ENCODE results near the gene ATAD3A.
"Not testable (repeated sequence)": the region's sequence is repeated elsewhere in the genome, so short reads cannot be mapped to it uniquely, and the experiment has no call there.

DNA sequence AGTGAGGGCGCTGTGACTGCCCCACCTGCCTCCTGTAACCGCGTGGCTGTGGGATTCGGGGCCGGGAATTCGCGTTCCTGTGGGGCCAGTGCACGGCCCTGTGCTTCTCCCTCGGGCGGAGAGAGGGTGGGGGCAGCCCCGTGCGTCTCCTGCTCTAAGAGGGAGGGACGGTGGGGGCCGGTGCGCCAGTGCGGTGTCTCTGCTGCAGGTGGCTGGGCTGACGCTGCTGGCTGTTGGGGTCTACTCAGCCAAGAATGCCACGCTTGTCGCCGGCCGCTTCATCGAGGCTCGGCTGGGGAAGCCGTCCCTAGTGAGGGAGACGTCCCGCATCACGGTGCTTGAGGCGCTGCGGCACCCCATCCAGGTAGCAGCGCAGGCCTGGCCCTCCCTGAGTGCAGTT is 10.6 kb downstream of the ATAD3A start:
- not testable (repeated sequence) for TF ChIP-seq RFX5 (IDR thresholded peaks at IDR 0.05; ENCODE audit: low read depth, low read length); RAD21 (IDR thresholded peaks at IDR 0.05; ENCODE audit: low read length); POLR2A (IDR thresholded peaks at IDR 0.05; ENCODE audit: low read depth, low read length); MXI1 (IDR thresholded peaks at IDR 0.05; ENCODE audit: borderline replicate concordance, low read depth, low read length); FOS (IDR thresholded peaks at IDR 0.05; ENCODE audit: low read depth, low read length); CHD1 (IDR thresholded peaks at IDR 0.05; ENCODE audit: low read depth, low read length); BHLHE40 (IDR thresholded peaks at IDR 0.05; ENCODE audit: low read depth, low read length); SMC3 (IDR thresholded peaks at IDR 0.05; ENCODE audit: low read depth, low read length); RCOR1 (IDR thresholded peaks at IDR 0.05; ENCODE audit: insufficient replicate concordance, low read length); CEBPB (IDR thresholded peaks at IDR 0.05; ENCODE audit: low read depth, low read length); MAFK (IDR thresholded peaks at IDR 0.05; ENCODE audit: low read depth, low read length)
- TF ChIP-seq, protein P1, sequence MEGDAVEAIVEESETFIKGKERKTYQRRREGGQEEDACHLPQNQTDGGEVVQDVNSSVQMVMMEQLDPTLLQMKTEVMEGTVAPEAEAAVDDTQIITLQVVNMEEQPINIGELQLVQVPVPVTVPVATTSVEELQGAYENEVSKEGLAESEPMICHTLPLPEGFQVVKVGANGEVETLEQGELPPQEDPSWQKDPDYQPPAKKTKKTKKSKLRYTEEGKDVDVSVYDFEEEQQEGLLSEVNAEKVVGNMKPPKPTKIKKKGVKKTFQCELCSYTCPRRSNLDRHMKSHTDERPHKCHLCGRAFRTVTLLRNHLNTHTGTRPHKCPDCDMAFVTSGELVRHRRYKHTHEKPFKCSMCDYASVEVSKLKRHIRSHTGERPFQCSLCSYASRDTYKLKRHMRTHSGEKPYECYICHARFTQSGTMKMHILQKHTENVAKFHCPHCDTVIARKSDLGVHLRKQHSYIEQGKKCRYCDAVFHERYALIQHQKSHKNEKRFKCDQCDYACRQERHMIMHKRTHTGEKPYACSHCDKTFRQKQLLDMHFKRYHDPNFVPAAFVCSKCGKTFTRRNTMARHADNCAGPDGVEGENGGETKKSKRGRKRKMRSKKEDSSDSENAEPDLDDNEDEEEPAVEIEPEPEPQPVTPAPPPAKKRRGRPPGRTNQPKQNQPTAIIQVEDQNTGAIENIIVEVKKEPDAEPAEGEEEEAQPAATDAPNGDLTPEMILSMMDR (conservative IDR thresholded peaks at IDR 0.05; ENCODE audit: low read depth, low read length) = not testable (repeated sequence)
- TF ChIP-seq, protein P2, sequence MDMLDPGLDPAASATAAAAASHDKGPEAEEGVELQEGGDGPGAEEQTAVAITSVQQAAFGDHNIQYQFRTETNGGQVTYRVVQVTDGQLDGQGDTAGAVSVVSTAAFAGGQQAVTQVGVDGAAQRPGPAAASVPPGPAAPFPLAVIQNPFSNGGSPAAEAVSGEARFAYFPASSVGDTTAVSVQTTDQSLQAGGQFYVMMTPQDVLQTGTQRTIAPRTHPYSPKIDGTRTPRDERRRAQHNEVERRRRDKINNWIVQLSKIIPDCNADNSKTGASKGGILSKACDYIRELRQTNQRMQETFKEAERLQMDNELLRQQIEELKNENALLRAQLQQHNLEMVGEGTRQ (IDR thresholded peaks at IDR 0.05; ENCODE audit: low read depth, low read length) = not testable (repeated sequence)
- TF ChIP-seq, protein P3, sequence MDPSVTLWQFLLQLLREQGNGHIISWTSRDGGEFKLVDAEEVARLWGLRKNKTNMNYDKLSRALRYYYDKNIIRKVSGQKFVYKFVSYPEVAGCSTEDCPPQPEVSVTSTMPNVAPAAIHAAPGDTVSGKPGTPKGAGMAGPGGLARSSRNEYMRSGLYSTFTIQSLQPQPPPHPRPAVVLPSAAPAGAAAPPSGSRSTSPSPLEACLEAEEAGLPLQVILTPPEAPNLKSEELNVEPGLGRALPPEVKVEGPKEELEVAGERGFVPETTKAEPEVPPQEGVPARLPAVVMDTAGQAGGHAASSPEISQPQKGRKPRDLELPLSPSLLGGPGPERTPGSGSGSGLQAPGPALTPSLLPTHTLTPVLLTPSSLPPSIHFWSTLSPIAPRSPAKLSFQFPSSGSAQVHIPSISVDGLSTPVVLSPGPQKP (IDR thresholded peaks at IDR 0.05; ENCODE audit: borderline replicate concordance, low read depth, low read length) = not testable (repeated sequence)

All from IMR-90 (cell line).